KMS-11 (cell line): ENCODE data around the gene ZNF580.

Experiments used
- H2AFZ ChIP-seq: fragments of 200-600 bp; sonication (generic); 2 replicates; pipeline ENCODE4 v1.6.1; 2016; ENCODE audit warnings: antibody characterized with exemption, mixed run types, low read depth
- H3K27ac ChIP-seq: fragments of 200-600 bp; sonication (generic); 2 replicates; pipeline ENCODE4 v1.6.1; 2016; ENCODE audit warnings: mild to moderate bottlenecking, mixed run types
- H3K27me3 ChIP-seq: fragments of 200-600 bp; sonication (generic); 2 replicates; pipeline ENCODE4 v1.6.1; 2017; ENCODE audit warnings: mild to moderate bottlenecking, low read depth, mixed run types, moderate library complexity; ENCODE audit not compliant: insufficient read depth
- H3K36me3 ChIP-seq: fragments of 200-600 bp; sonication (generic); 2 replicates; pipeline ENCODE4 v1.6.1; 2017; ENCODE audit warnings: mild to moderate bottlenecking, mixed run types; ENCODE audit not compliant: insufficient read depth
- H3K4me1 ChIP-seq: fragments of 200-600 bp; sonication (generic); 2 replicates; pipeline ENCODE4 v1.6.1; 2016; ENCODE audit warnings: mild to moderate bottlenecking, low read depth, mixed run types; ENCODE audit not compliant: poor library complexity, severe bottlenecking
- H3K4me2 ChIP-seq: fragments of 200-600 bp; sonication (generic); 2 replicates; pipeline ENCODE4 v1.7.0; 2016; ENCODE audit warnings: mild to moderate bottlenecking, mixed run types
- H3K4me3 ChIP-seq: fragments of 200-600 bp; sonication (generic); IDR thresholded peaks from 2 replicates; pipeline ENCODE4 v1.6.1; 2017; ENCODE audit warnings: low read depth, low read length, mixed read lengths; ENCODE audit not compliant: insufficient read depth
- H3K79me2 ChIP-seq: fragments of 200-600 bp; sonication (generic); 2 replicates; pipeline ENCODE4 v1.6.1; 2016; ENCODE audit warnings: low read depth, mixed run types; ENCODE audit not compliant: insufficient read depth
- H3K9ac ChIP-seq: fragments of 200-600 bp; sonication (generic); 2 replicates; pipeline ENCODE4 v1.6.1; 2016; ENCODE audit warnings: mild to moderate bottlenecking, mixed run types
- H4K20me1 ChIP-seq: fragments of 200-600 bp; sonication (generic); 2 replicates; pipeline ENCODE4 v1.6.1; 2016; ENCODE audit warnings: mild to moderate bottlenecking, mixed run types; ENCODE audit not compliant: insufficient read depth
- CTCF ChIP-seq: fragments of 200-600 bp; sonication (generic); conservative IDR thresholded peaks from 2 replicates; pipeline ENCODE4 v1.6.1; 2017; ENCODE audit warnings: low read depth, mild to moderate bottlenecking, antibody characterized with exemption, low read length, moderate library complexity, mixed read lengths

Gene ZNF580

DNA sequence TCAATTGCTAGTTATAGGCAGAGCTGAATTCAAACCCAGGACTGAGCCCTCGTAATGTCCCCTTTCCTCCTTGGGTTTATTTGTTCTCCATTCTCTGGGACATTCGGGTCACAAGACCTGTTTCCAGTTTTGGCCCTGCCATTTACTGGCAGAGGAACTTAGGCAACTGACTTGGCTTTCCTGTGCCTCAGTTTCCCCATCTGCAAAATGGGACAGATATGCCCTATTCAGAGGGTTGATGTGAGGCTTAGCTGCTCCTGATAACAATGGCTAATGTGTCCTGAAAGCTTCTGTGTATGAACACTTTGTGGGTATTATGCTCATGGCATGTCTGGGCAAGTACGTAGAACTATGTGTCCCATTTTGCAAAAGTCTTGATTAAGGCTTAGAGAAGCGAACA is 39.7 kb upstream of the ZNF580 start:
- Histone ChIP-seq H3K27me3 (no peaks in the 10 kb centered on the region), H2AFZ (no peak overlapping the region), H3K4me3 (no peak overlapping the region), H3K9ac (no peak overlapping the region), H3K4me2 (peak overlapping the region; percentile 95), H3K36me3 (no peaks in the 10 kb centered on the region), H3K79me2 (no peaks in the 10 kb centered on the region), H3K4me1 (peaks cover 6% of the 10 kb centered on the region), H3K27ac (no peak overlapping the region), H4K20me1 (no peaks in the 10 kb centered on the region)
- TF ChIP-seq CTCF = no peak

GRCh38 chr19:55602104-55603001 is 38.4 kb upstream of the ZNF580 start:
- Histone ChIP-seq H3K4me3 (no peak overlapping the region), H3K27ac (no peak overlapping the region), H4K20me1 (no peaks in the 10 kb centered on the region), H3K79me2 (0 out of 2 replicates have a peak, but pooled peaks cover 10% of the 10 kb centered on the region), H3K4me1 (peaks cover 15% of the 10 kb centered on the region), H3K4me2 (no peak overlapping the region), H2AFZ (no peak overlapping the region), H3K36me3 (no peaks in the 10 kb centered on the region), H3K9ac (no peak overlapping the region), H3K27me3 (no peaks in the 10 kb centered on the region)
- no peak for TF ChIP-seq CTCF

DNA sequence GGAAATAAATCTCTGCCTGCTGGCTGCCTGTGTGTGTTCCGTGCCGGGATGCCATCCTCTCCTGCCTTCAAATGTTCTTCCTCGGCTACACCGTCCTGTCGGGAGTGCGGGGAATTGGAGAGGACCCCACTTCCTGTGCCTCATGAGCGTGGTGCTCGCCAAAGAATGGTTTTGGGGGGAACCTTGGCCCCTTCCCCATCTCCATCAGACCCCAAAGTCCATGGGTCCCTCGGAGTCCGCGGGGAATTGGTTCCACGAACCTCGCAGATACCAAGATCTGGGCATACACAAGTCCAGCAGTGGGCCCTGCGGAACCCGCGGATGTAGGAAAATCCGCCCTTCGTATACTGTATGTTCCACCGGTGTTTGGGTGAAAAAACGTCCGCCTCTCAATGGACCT is 37.7 kb upstream of the ZNF580 start:
- Histone ChIP-seq H3K27ac (no peak overlapping the region), H3K9ac (no peak overlapping the region), H3K4me1 (peaks cover 15% of the 10 kb centered on the region), H3K36me3 (no peaks in the 10 kb centered on the region), H3K79me2 (0 out of 2 replicates have a peak, but pooled peaks cover 15% of the 10 kb centered on the region), H3K4me3 (no peak overlapping the region), H4K20me1 (no peaks in the 10 kb centered on the region), H3K27me3 (no peaks in the 10 kb centered on the region), H3K4me2 (no peak overlapping the region), H2AFZ (no peak overlapping the region)
- TF ChIP-seq CTCF = no peak

DNA sequence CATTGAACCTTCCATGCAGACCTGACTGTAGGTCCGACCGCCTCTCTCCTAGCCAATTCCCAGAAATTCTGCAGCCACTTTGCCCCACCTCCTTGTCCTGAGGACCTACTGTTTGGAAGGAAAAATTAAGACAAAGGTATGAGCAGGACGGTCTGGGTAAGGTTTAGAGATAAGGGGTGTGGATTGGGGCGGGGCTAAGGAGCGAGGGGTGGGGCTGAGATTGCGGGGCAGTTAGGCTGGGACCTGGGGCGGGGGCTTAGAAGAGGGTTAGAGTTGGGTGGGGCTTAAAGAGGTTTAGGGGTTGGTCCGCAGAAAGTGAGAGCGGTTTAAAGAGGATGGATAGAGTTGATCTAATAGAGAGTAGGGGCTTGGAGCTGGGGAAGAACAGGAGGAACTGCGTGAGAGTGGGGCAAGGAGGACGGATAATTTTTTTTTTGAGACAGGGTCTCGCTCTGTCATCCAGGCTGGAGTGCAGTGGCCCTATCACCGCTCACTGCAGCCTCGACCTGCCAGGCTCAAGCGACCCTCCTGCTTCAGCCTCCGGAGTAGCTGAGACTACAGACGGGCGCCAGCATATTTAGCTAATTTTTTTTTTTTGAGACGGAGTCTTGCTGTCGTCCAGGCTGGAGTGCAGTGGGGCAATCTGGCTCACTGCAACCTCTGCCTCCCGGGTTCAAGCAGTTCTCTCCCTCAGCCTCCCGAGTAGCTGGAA is 37.1 kb upstream of the ZNF580 start:
- Histone ChIP-seq H3K4me3 (no peak overlapping the region), H3K4me2 (peak overlapping the region; percentile 55)

More for the DNA sequence above, 37.1 kb upstream of the ZNF580 start:
- Histone ChIP-seq H3K79me2 (0 out of 2 replicates have a peak, but pooled peaks cover 15% of the 10 kb centered on the region), H3K27me3 (no peaks in the 10 kb centered on the region), H3K9ac (no peak overlapping the region), H3K4me1 (peaks cover 15% of the 10 kb centered on the region), H3K27ac (peak overlapping the region; percentile 48), H4K20me1 (no peaks in the 10 kb centered on the region), H3K36me3 (no peaks in the 10 kb centered on the region), H2AFZ (peak overlapping the region; percentile 53; the same call in 1 of the 2 replicates)
- no peak for TF ChIP-seq CTCF
